Loucy (cell line): Measurements from ENCODE around the gene HNRNPH2.

ENCODE experiments used
- H2AFZ ChIP-seq: fragments of 200-600 bp; sonication (generic); 2 replicates; pipeline ENCODE4 v1.6.0; 2016; ENCODE audit warnings: antibody characterized with exemption, mild to moderate bottlenecking, low read length, moderate library complexity
- H3F3A ChIP-seq: fragments of 200-600 bp; 2 replicates; pipeline ENCODE4 v1.6.0; 2016; ENCODE audit warnings: antibody characterized with exemption, low read depth, mild to moderate bottlenecking
- H3K27me3 ChIP-seq: fragments of 200-600 bp; sonication (generic); 2 replicates; pipeline ENCODE4 v1.6.1; 2014; ENCODE audit warnings: low read length, mild to moderate bottlenecking; ENCODE audit not compliant: insufficient read depth, poor library complexity, severe bottlenecking
- H3K36me3 ChIP-seq: fragments of 200-600 bp; sonication (generic); 2 replicates; pipeline ENCODE4 v1.6.1; 2016; ENCODE audit warnings: low read length; ENCODE audit not compliant: insufficient read depth
- H3K4me1 ChIP-seq: fragments of 200-600 bp; sonication (generic); 2 replicates; pipeline ENCODE4 v1.5.1; 2014; ENCODE audit warnings: low read length, mild to moderate bottlenecking; ENCODE audit not compliant: insufficient read depth, poor library complexity, severe bottlenecking
- H3K4me2 ChIP-seq: fragments of 200-600 bp; sonication (generic); 2 replicates; pipeline ENCODE4 v1.6.0; 2014; ENCODE audit warnings: antibody characterized with exemption, low read length, low read depth, mild to moderate bottlenecking; ENCODE audit not compliant: poor library complexity, severe bottlenecking
- H3K4me3 ChIP-seq: fragments of 200-600 bp; sonication (generic); 2 replicates; pipeline ENCODE4 v1.5.1; 2014; ENCODE audit warnings: low read length, mild to moderate bottlenecking, mixed read lengths; ENCODE audit not compliant: poor library complexity, severe bottlenecking
- H3K79me2 ChIP-seq: fragments of 200-600 bp; sonication (generic); 2 replicates; pipeline ENCODE4 v1.6.1; 2014; ENCODE audit warnings: low read length; ENCODE audit not compliant: insufficient read depth
- H3K9ac ChIP-seq: fragments of 200-600 bp; sonication (generic); 2 replicates; pipeline ENCODE4 v1.6.0; 2014; ENCODE audit warnings: mild to moderate bottlenecking, low read depth, low read length, moderate library complexity; ENCODE audit not compliant: poor library complexity, severe bottlenecking
- H3K9me2 ChIP-seq: fragments of 200-600 bp; sonication (generic); replicated peaks from 2 replicates; pipeline ENCODE4 v1.6.1; 2016; ENCODE audit warnings: low read depth, low read length, mixed read lengths
- H3K9me3 ChIP-seq: fragments of 200-600 bp; sonication (generic); 2 replicates; pipeline ENCODE4 v1.6.1; 2014; ENCODE audit warnings: mild to moderate bottlenecking, antibody characterized with exemption, low read length, low read depth; ENCODE audit not compliant: insufficient read depth
- H4K20me1 ChIP-seq: fragments of 200-600 bp; sonication (generic); 2 replicates; pipeline ENCODE4 v1.6.0; 2014; ENCODE audit warnings: antibody characterized with exemption, low read length, mild to moderate bottlenecking; ENCODE audit not compliant: insufficient read depth, poor library complexity, severe bottlenecking
- CTCF ChIP-seq: fragments of 200-600 bp; sonication (generic); conservative IDR thresholded peaks from 2 replicates; pipeline ENCODE4 v1.5.1; 2014; ENCODE audit warnings: mild to moderate bottlenecking, antibody characterized with exemption, low read length
- EZH2phosphoT487 ChIP-seq: fragments of 200-600 bp; IDR thresholded peaks from 2 replicates; pipeline ENCODE4 v1.6.1; 2018; ENCODE audit warnings: antibody characterized with exemption, mild to moderate bottlenecking, moderate library complexity, borderline replicate concordance

The HNRNPH2 gene

GRCh38 chrX:101398694-101399093 lies 9.3 kb upstream of the HNRNPH2 start:
- Histone ChIP-seq H3K9me3 (no peaks in the 10 kb centered on the region), H3K79me2 (peaks cover 8% of the 10 kb centered on the region), H3K4me2 (no peak overlapping the region), H3K4me3 (no peak overlapping the region), H4K20me1 (peaks cover 7% of the 10 kb centered on the region), H2AFZ (no peak overlapping the region), H3K36me3 (peaks cover 14% of the 10 kb centered on the region; the same call in 1 of the 2 replicates), H3K9me2 (no peaks in the 10 kb centered on the region), H3K9ac (no peak overlapping the region), H3F3A (no peaks in the 10 kb centered on the region), H3K4me1 (no peaks in the 10 kb centered on the region), H3K27me3 (no peaks in the 10 kb centered on the region)
- TF ChIP-seq CTCF (no peak), EZH2phosphoT487 (no peak)

DNA sequence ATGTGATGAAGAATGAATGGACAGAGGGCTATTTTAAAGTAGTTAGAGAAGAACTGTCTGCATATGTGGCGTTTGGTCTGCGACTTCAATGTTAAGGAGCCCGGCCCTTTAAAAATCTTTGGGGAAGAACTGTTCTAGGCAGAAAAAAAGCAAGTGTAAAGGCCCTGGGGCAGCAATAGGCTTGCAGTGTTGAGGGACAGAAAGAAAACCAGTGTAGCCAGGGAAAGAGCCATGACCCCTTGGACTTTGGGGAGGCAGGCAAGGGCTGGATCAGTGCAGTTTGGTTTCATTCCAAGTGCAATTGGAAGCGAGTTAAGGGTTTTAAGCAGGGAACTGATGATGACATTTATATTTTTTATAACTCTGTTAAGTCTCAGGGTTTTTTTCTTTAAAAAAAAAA lies 8.2 kb upstream of the HNRNPH2 start:
- no peaks in the 10 kb centered on the region for H3K27me3 ChIP-seq
- 0 out of 2 replicates have a peak, but pooled peaks cover 3% of the 10 kb centered on the region for H3K79me2 ChIP-seq
- no peaks in the 10 kb centered on the region for H3F3A ChIP-seq
- no peak overlapping the region for H3K4me3 ChIP-seq
- H3K9me2 ChIP-seq: no peaks in the 10 kb centered on the region
- no peaks in the 10 kb centered on the region for H3K4me1 ChIP-seq
- H3K9ac ChIP-seq: no peak overlapping the region
- no peak overlapping the region for H2AFZ ChIP-seq
- no peaks in the 10 kb centered on the region for H3K9me3 ChIP-seq
- TF ChIP-seq CTCF: no peak
- TF ChIP-seq EZH2phosphoT487: no peak
- H3K36me3 ChIP-seq: peaks cover 14% of the 10 kb centered on the region; the same call in 1 of the 2 replicates
- peaks cover 4% of the 10 kb centered on the region for H4K20me1 ChIP-seq
- no peak overlapping the region for H3K4me2 ChIP-seq

- no peaks in the 10 kb centered on the region for H3K27me3 ChIP-seq
- no peak for TF ChIP-seq CTCF
- no peak for TF ChIP-seq EZH2phosphoT487
- H3K79me2 ChIP-seq: peaks cover 54% of the 10 kb centered on the region
- no peaks in the 10 kb centered on the region for H3K9me2 ChIP-seq
- peaks cover 6% of the 10 kb centered on the region for H3K4me1 ChIP-seq
- peak overlapping the region; percentile 83 for H3K4me2 ChIP-seq
- no peaks in the 10 kb centered on the region for H3K9me3 ChIP-seq
- peak overlapping the region; percentile 80; the same call in 1 of the 2 replicates for H2AFZ ChIP-seq
- peak overlapping the region; percentile 95 for H3K4me3 ChIP-seq
- no peaks in the 10 kb centered on the region for H3F3A ChIP-seq
- H3K36me3 ChIP-seq: peaks cover 5% of the 10 kb centered on the region; the same call in 1 of the 2 replicates
- H4K20me1 ChIP-seq: peaks cover 16% of the 10 kb centered on the region
- H3K9ac ChIP-seq: peak overlapping the region; percentile 77
Observed at GRCh38 chrX:101407167-101407747, 765 bp upstream of the HNRNPH2 start.
